Stimulated activated CD8-positive, alpha-beta memory T cell treated with anti-CD3 and anti-CD28 coated beads, Interleukin-7, amount 100 ng/mL, for 4 hours (primary cell): ENCODE results near the gene IFT25.
"Not testable (repeated sequence)": the region's sequence is repeated elsewhere in the genome, so short reads cannot be mapped to it uniquely, and the experiment has no call there.

Experiments used
- DNase-seq, 2 donors: peaks; one replicate each; pipeline ENCODE4 v3.0.0-alpha.2; 2020; ENCODE audit warnings: low read depth in 2 of 2

Gene IFT25

DNA sequence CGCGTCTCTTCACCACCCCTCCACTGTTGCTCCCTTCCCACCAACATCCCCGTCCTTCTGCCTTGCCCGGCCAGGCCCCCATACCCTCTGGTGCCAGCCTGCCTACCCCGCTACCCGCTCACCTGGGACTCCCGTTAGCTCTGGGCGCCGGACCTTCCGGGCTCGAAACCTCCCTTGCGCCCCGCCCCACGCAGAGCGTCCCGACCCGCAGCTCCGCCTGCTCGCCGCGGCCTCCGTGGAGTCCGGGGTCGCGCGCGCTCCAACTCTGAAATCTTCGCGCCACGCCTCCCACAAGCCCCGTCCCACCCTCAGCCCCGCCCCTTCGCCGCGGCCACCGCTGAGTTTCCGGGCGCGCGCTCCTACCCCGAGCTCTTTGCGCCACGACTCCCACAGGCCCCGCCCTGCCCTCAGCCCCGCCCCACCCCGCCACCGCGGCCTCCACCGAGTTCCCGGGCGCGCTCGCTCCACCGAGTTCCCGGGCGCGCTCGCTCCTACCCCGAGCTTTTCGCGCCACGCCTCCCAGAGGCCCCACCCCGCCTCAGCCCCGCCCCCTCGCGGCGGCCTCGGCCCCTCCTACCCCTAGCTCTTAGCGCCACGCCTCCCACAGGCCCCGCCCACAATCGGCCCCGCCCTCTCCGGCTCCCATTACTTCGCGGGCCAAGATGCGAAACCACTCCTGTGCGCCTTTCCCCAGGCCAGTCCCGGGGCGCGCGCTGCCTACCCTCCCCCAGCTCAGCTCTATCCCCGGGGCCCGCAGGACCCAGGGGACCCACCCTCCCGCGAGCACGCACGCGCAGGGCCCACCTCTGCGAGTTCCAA, at the start of gene IFT25:
Gene IFT25 (minus strand): TSS at position 267 of the 819 bp plus-strand sequence. CDS start 5,617 bp downstream, outside the sequence.
- peak; percentile 96 to 97 for DNase-seq

DNA sequence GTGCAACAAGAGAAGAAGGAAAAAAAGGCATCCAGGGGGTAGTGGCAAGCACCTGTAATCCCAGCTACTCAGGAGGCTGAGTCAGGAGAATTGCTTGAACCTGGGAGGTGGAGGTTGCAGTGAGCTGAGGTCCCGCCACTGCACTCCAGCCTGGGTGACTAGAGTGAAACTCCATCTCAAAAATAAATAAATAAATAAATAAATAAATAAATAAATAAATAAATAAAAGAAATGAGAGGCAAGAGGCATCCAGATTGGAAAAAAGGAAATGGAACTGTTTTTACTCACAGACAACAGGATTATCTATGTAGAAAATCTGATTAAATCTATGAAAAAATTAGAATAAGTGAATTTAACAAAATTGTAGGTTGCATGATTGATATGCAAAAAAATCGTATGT, 49.0 kb upstream of the IFT25 start:
- DNase-seq = not testable (repeated sequence)

DNA sequence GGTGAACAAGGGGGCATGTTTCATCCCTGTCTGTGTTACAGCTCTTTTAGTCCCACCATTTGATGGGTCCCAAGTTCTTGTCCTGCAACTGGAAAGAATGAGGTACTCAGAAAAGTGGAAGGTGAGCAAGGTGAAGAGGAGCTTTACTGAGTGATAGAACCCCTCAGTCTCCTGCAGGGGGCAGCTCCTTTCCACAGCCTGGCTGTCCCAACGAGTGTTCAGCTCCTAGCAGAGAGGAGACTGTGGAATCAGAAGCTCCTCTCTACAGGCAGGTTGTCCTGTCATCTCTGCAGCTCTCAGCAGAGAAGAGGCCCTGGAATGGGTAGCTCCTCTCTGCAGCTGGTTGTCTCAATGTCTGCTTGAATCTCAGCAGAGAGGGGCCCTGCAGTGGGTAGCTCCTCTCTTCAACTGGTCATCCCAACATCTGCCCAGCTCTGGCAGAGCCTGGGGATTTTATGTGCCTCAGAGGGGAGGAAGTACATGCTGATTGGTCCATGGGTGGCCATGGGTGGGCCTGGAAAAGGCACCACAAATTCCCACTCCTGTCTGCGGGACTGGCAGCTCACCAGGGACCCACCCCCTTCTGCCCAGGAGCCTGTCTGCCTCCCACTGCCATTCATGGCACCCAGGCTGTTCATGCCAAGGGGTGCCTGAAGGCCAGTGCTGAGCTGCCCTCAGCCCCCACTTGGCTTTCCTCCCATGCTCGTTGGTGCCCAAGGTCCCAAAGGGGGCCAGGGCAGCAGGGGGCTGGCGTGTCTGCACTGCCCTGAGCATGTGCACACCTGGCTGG, 46.8 kb upstream of the IFT25 start:
- no peak for DNase-seq

DNA sequence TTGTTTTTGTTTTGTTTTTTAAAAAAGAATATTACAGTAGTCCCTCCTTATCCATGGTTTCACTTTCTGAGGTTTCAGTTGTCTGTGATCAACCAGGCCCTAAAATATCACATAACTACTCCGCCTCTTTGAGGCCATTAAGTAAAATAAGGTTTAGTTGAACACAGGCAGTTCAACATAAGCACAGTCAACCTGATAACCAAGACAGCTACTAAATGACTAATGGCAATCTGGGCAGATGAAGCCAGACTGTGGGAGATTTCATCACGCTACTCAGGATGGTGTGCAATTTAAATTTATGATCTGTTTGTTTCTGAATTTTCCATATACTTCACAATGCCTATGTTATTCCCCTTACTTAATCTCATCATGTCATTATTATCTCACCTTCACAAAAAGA, 42.4 kb upstream of the IFT25 start:
- no peak for DNase-seq

DNA sequence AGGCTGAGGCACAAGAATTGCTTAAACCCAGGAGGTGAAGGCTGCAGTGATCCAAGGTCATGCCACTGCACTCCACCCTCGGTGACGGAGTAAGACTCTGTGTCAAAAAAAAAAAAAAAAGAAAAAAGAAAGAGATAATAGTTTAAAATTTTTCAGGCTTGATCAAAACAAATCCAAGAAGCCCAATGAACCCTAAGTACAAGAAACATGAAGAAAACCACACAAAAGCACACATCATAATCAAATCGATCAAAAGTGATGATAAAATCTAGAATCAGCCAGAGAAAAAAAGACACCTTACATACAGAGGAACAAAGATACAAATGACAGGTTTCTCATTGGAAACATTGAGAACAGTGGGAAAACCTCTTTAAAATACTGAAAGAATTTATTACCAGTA, 41.0 kb upstream of the IFT25 start:
- DNase-seq = no peak

DNA sequence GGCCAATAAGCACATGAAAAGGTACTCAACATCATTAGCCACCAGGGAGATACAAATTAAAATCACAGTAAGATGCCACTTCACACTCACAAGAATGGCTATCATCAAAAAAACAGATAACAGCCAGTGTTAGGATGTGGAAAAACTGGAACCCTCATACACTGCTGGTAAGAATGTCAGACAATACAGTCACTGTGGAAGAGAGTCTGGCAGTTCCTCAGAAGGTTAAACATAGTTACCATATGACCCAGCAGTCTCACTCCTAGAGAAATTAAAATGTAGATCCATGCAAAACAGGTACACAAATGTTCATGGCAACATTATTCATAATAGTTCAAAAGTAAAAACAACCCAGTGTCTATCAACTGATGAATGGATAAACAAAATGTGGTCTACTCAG, 39.2 kb upstream of the IFT25 start:
- DNase-seq = no peak

DNA sequence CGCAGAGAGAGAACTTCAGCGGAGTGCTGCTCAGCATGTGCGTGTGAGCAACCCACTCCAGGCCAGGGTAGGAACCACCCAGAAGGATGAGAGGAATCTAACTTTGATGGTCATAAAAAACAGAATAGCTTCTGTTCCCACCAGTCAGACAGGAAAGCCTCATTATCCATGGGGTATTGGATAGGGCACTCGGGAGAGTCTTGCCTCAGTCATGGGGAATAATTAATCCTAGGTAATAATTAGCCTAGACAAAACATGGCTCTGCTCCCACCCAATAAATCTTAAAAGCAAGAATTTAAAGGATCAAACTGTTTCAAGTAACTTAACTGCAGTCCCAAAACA, 37.2 kb upstream of the IFT25 start:
- DNase-seq = no peak

DNA sequence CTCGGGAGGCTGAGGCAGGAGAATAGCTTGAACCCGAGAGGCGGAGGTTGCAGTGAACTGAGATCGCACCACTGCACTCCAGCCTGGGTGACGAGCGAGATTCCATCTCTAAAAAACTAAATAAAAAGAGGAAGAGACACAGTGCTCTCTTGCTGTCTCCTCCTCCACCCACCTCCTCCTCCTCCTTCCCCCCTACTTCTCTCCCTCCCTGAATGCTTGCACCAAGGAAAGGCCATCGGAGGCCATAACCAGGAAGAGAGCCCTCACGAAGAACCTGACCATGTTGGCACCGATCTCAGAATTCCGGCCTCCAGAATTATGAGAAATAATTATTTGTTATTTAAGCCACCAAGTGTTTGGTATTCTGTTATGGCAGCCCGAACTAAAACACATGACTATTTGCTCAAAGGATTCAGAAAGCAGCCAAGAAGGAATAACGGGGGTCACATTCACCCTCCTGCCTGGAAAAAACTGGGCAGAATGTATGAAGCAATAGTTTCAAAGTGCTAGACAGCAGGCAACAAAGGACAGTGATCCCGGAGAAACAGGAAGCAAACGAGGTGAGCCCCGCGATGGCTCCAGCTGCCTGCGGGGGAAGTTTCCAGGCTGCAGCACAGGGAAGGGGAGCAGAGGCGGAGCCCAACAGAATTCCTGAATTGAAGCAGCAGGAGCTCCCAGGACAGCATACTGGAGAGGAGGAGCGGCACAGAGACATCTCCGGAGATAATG, 36.7 kb upstream of the IFT25 start:
- no peak for DNase-seq

DNA sequence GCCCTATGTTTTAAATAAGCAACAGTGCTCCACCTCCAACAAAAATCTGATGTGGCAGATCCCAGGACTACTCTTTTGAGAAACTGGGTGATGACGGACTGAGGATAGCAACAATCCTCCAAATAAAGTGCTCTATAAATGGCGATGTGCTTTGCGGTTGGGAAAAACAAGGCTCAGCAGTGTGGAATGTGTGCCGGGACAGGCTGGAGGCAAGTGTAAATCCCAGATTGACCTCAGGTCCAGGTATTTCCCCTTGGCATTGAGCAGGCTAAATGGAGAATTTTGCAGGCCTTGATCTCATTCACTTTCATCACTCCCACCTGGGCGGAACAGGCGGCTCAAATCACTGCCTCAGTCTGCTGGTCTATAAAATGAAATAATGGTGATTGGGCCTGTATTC, 35.7 kb upstream of the IFT25 start:
- no peak for DNase-seq

DNA sequence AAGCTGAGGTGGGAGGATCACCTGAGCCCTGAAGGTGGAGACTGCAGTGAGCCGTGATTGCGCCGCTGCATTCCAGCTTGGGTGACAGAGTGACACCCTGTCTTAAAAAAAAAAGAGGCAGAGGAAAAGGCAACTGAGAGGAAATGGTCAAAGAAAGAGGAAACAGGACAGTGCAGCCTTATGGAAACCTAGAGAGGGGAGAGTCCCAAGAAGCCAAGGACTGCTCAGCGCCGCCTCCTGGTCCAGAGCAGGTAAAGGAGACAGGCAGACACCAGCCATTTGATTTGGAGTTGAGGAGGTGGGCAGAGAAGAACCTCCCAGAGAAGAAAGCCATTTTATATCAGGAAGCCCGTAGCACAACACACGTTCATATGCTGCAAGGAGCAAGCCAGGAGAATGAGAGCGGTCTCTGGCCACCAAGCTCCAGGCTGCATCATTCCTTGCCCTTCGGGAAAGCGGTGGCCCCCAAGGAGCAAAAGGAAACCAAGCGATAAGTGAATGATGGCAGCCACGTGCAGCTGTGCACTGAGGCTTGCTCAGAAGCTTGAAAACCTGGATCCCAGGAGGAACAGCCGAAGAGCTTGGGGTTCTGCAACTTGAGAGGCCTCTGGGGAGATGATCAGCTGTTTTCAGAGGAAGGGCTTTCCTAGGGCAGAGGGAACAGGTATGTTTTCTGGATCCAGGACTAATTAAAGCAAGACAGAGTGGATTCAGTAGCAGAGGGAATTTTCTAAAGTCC, 34.4 kb upstream of the IFT25 start:
- no peak for DNase-seq

DNA sequence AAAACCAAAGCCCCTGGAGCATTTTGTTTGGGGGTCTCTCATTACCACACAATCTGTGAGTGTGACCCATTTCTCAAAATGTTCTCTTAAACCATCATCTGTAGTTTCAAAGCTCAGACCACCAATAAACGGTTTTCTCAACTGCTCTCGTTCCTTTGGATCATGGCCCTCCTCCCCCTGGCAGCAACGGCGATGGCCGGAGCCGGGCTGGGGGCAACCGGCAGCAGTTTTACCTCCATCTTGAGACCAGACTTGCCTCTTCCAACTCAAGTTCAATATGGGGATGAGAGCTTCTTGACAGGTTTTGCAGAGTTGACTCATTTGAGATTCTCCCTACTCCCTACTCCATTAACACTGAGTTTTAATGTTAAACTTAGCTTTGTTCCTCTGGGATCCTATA, 30.4 kb upstream of the IFT25 start:
- no peak for DNase-seq

DNA sequence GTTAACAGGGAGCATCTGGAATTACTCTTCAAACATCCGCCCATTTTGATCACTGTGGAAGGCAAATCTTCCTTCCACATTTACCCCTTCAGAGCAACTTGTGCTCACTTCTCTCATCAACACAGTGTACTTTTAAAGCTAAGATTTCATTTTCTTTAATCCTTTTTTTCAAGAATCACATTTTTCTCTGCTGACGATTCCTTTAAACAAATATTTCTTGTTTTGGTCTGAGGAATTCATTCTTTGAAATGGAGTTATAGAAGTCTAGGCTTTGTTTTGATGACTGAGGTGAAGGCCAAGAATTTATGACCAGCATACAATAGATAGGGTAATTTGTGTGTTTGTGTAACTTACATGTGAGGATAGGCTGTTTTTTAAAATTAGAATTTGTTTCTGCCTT, 26.2 kb upstream of the IFT25 start:
- no peak for DNase-seq

DNA sequence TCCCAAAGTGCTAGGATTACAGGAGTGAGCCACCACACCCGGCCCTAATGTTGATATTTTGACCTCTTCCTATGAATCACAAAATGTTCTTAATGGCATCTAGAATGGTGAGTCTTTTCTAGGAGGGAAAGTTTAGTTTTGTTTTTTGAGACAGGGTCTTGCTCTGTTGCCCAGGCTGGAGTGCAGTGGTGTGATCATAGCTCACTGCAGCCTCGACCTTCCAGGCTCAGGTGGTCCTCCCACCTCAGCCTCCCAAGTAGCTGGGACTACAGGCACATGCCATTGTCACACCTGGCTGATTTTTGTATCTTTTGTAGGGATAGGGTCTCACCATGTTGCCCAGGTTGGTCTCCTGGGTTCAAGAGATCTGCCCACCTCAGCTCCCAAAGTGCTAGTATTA, 23.8 kb upstream of the IFT25 start:
- DNase-seq = not testable (repeated sequence)

DNA sequence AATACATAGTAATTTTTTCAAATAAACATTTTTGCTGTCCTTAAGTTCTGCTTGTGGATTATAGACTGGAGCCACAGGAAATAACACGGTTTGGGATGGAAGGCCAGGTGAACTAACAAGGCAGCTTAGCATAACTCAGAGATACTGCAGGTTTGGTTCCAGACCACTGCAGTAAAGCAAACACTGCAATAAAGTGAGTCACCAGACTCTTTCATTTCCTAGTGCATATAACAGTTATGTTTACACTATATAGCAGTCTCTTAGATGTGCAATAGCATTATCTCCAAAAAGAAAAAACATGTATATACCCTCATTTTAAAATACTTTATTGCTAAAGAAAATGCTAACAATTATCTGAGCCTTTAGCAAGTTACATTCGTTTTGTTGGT, 22.6 kb upstream of the IFT25 start:
- no peak for DNase-seq

DNA sequence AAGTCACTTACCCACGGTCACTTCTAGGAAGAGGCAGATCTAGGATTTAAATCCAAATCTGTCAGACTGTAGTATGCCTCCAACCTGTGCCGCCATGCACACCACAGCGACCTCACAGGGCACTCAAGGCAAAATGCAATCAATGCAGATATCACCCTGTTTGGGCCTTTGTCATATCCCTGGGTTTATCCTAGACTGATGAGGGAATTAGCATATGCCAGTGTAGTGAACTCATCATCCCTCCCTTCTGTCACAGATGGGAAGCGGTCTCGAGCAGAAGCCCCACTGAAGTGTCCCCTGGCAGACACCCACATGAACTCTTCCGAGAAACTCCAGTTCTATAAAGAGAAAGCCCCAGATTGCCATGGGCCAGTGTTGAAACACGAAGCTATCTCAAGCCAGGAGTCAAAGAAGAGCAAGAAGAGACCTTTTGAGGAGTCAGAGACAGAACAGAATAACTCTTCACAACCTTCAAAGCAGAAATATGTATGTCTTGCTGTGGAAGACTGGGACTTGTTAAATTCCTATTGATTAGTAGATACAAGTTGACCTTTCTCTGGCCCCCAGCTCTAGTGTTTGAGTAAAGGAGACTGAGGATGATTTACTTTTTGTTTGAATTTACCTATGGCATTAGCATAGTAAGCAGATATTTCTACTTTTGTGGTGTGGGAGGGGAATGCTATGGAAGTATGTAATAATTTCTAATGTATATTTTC, 22.1 kb upstream of the IFT25 start:
- no peak for DNase-seq

DNA sequence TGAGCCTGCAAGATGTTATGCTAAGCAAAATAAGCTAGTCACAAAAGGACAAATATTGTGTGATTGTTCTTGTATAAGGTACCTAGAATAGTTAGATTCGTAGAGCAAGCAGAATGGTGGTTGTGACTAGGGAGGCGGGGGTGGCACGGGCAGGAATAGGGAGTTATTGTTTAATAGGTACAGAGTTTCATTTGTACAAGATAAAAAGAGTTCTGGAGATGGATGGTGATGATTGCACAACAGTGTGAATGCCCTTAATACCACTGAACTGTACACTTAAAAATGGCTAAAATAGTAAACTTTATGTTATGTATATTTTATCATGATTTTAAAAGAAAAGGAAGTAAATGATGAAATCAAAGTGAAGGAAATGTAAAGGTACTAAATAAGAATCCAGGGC, 21.3 kb upstream of the IFT25 start:
- DNase-seq = no peak

DNA sequence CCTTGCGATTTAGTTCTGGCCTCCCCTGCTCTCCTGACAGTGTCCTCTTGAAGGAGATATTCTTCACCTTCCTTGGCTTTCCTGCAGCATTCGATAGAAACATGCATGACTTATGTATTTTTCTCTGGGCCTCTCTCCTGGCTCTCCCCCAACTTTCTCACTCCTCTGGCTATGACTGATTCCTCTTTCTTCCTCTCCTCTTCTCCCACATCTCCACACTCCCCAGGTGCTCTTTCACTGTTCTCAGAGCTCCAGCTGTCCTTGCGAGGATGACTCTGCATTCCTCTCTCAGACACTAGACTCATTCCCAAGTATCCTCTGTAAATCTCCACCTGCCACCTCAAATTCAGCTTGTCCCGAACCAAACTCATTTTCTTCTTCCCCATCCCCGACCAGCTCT, 18.6 kb upstream of the IFT25 start:
- DNase-seq = no peak

DNA sequence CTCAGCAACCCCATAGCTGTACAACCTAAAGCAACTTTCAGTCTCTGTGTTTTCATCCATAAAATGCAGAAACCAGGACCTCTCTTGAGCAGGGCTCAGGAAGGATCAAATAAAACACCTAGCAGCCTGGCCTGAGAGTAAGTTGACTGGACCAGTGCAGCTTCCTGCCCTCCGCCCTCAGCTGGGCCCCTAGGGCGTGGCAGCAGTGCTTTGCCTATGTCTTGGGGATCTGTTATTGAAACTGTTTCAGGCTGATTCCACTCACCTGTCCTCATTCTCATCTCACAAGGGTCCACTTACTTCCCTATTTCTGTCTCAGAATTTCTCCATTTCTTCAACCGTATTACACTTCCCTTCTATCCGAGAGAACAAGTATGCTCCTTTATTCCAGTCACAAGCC, 18.0 kb upstream of the IFT25 start:
- no peak for DNase-seq

DNA sequence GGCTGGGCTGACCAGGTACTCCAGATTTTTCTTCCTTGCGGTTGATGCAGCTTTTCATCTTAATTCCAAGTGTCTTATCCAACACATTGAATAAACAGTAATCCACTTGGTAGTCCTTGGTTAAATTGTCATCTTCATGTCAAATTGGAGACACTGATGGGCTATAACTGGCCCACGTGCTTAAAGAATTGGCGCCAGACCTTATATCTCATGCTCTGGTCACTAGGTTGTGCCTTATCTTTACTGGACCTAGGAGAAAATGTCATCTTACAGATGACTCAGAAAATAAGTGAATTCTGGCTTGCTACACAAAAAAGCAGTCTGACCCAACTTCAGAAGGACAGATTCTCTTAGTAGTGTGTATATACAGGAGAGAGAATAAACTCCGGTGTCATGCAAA, 16.9 kb upstream of the IFT25 start:
- DNase-seq = no peak

DNA sequence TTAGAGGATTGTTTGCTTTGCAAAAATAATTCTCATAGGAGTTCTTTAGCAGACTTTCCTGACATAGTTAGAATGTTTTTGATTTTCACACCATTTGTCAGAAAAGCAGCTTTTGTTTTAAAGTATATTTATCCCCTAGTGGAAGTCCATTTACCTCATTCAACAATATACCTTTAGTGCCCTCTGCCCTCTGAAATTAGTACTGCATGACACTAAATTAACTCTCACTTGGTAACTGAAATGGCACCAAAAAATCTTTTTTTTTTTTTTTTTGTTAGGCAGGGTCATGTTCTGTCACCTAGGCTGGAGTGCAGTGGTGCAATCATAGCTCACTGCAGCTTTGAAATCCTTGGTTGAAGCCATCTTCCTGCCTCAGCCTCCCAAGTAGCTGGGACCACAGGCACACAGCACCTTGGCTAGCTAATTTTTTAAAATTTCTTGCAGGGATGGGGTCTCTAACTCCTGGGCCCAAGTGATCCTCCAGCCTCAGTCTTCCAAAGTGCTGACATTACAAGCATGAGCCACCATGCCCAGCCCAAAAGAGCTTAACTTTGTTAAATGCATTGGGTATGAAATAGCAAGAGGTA, 14.3 kb upstream of the IFT25 start:
- DNase-seq = no peak
